HG03442 (cell line): Measurements from ENCODE around the gene TFRC.
"Not testable (repeated sequence)": the region's sequence is repeated elsewhere in the genome, so short reads cannot be mapped to it uniquely, and the experiment has no call there.

Source experiments
- ATAC-seq: cut with Tn5 transposase; IDR thresholded peaks from one replicate; pipeline ENCODE4 v1.9.1; 2021; ENCODE audit warnings: mild to moderate bottlenecking, moderate library complexity; ENCODE audit not compliant: unreplicated experiment

TFRC gene

GRCh38 chr3:196082619-196082971 lies 705 bp upstream of the TFRC start:
- ATAC-seq = no peak

GRCh38 chr3:196081002-196081833 lies 672 bp downstream of the TFRC start:
- ATAC-seq = peak; percentile 30

GRCh38 chr3:196080101-196080846 lies 1.6 kb downstream of the TFRC start:
- not testable (repeated sequence) for ATAC-seq

GRCh38 chr3:196079682-196080081 lies 2.2 kb downstream of the TFRC start:
- no peak for ATAC-seq

GRCh38 chr3:196075013-196075412 lies 6.9 kb downstream of the TFRC start:
- no peak for ATAC-seq

- ATAC-seq = peak; percentile 68
These were observed 8.6 kb downstream of the TFRC start for GRCh38 chr3:196073255-196073753.

- ATAC-seq = no peak
These were observed 9.6 kb downstream of the TFRC start for GRCh38 chr3:196072313-196072712.

- not testable (repeated sequence) for ATAC-seq
These were observed 13.1 kb downstream of the TFRC start for GRCh38 chr3:196068812-196069211.

- ATAC-seq = no peak
These were observed 14.5 kb downstream of the TFRC start for GRCh38 chr3:196067439-196067838.

GRCh38 chr3:196063971-196064370 lies 17.9 kb downstream of the TFRC start:
- no peak for ATAC-seq

GRCh38 chr3:196063456-196063855 lies 18.4 kb downstream of the TFRC start:
- no peak for ATAC-seq

GRCh38 chr3:196063049-196063448 lies 18.8 kb downstream of the TFRC start:
- no peak for ATAC-seq

GRCh38 chr3:196060834-196061233 lies 21.1 kb downstream of the TFRC start:
- ATAC-seq = no peak

GRCh38 chr3:196057760-196058331 lies 24.0 kb downstream of the TFRC start:
- ATAC-seq = no peak

GRCh38 chr3:196056371-196056770 lies 25.5 kb downstream of the TFRC start:
- ATAC-seq = not testable (repeated sequence)

GRCh38 chr3:196055683-196056270 lies 26.1 kb downstream of the TFRC start:
- ATAC-seq = no peak

- no peak for ATAC-seq
These were observed 26.6 kb downstream of the TFRC start for GRCh38 chr3:196055240-196055639.

GRCh38 chr3:196054661-196055060 lies 27.2 kb downstream of the TFRC start:
- ATAC-seq = no peak

GRCh38 chr3:196053487-196053886 lies 28.4 kb downstream of the TFRC start:
- no peak for ATAC-seq

GRCh38 chr3:196051282-196052076 lies 30.4 kb downstream of the TFRC start:
- ATAC-seq = no peak
